Esophagus muscularis mucosa (tissue), 4 donors: ENCODE data around the gene TGM3.

Experiments
- CTCF ChIP-seq, 3 experiments: fragments of 200-600 bp in 2 of 3; fragments of 450-650 bp in 1 of 3; sonication (generic) in 2 of 3; IDR thresholded peaks; one replicate each; pipeline ENCODE4 v1.5.1; 2017 to 2019; ENCODE audit warnings: antibody characterized with exemption in 3 of 3, mild to moderate bottlenecking in 2 of 3, moderate library complexity in 1 of 3
- EP300 ChIP-seq: sonication (generic); formaldehyde crosslinking; IDR thresholded peaks from one replicate; pipeline ENCODE4 v1.6.1; 2017; ENCODE audit warnings: antibody characterized with exemption
- POLR2A ChIP-seq: fragments of 450-650 bp; IDR thresholded peaks from one replicate; pipeline ENCODE4 v1.6.1; 2017; ENCODE audit warnings: antibody characterized with exemption, moderate library complexity, mild to moderate bottlenecking, low read depth
- POLR2AphosphoS5 ChIP-seq, 2 donors: sonication (generic); formaldehyde crosslinking; IDR thresholded peaks; one replicate each; pipeline ENCODE4 v1.6.1; 2017; ENCODE audit warnings: antibody characterized with exemption in 2 of 2

GRCh38 chr20:2331901-2332565 lies 36.2 kb downstream of the TGM3 start:
- TF ChIP-seq CTCF (IDR thresholded peaks at IDR 0.05) (no peak), POLR2A (no peak), POLR2AphosphoS5 (IDR thresholded peaks at IDR 0.05) (no peak), EP300 (no peak)
